NB4 (cell line): ENCODE data around the gene SIX3.

Experiments used
- POLR2A ChIP-seq: IDR thresholded peaks from 2 replicates; pipeline ENCODE4 v1.6.1; 2011; ENCODE audit warnings: mild to moderate bottlenecking; ENCODE audit not compliant: insufficient read length; ENCODE audit errors: extremely low read depth
- TF ChIP-seq, protein P1 (sequence below): IDR thresholded peaks from one replicate; pipeline ENCODE4 v1.5.1; 2012; ENCODE audit warnings: low read depth, low read length

DNA sequence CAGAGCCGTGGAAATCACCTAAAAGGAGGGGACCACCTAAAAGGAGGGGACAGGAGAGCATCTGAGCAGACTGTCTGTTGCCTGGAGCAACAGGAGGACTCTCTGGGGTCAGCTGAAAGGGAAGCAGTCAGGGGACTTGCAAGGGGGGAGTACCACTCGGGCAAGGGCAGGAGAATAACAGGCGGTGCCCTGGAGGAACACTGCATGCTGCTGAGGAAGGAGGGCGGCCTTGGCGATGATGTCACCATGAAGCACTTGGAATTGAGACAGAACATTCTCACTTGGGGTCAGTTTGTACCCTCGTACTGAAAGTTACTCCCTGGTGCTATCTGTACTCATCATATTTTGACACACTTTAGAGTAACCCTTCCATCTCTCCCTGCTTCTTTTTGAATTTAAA is 18.4 kb downstream of the SIX3 start:
- TF ChIP-seq, protein P1, sequence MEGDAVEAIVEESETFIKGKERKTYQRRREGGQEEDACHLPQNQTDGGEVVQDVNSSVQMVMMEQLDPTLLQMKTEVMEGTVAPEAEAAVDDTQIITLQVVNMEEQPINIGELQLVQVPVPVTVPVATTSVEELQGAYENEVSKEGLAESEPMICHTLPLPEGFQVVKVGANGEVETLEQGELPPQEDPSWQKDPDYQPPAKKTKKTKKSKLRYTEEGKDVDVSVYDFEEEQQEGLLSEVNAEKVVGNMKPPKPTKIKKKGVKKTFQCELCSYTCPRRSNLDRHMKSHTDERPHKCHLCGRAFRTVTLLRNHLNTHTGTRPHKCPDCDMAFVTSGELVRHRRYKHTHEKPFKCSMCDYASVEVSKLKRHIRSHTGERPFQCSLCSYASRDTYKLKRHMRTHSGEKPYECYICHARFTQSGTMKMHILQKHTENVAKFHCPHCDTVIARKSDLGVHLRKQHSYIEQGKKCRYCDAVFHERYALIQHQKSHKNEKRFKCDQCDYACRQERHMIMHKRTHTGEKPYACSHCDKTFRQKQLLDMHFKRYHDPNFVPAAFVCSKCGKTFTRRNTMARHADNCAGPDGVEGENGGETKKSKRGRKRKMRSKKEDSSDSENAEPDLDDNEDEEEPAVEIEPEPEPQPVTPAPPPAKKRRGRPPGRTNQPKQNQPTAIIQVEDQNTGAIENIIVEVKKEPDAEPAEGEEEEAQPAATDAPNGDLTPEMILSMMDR = no peak
- no peak for TF ChIP-seq POLR2A
